Pancreas (tissue), 10 donors: Measurements from ENCODE around the gene OSBPL3. TPM values are rescaled to one million over a fixed set of nuclear protein-coding genes. Genes with fewer than 3 reads are reported as not detected.

Experiments
- ATAC-seq, 4 donors: fragments of 200-7000 bp; cut with Tn5 transposase; one replicate each; pipeline versions ENCODE4 v1.8.0 to v1.9.1; 2020; ENCODE audit warnings: mild to moderate bottlenecking in 4 of 4, moderate library complexity in 4 of 4
- DNase-seq, 6 donors: peaks; one replicate each; pipeline ENCODE4 v3.0.0-alpha.2; 2020
- FAIRE-seq: peaks from 2 replicates; lab custom pipeline; 2012; peaks lifted over from hg19 to GRCh38; lab: Jason Lieb, UNC
- H3K27ac ChIP-seq, 4 donors: fragments of 200-600 bp; sonication (generic); 1 replicate in 3 of 4; 2 replicates in 1 of 4; pipeline versions ENCODE4 v1.5.0 to v1.8.0; 2020
- H3K27me3 ChIP-seq, 4 donors: fragments of 200-600 bp; one replicate each; pipeline ENCODE4 v1.8.0; 2021
- H3K36me3 ChIP-seq, 3 donors: fragments of 200-600 bp; sonication (generic) in 1 of 3; one replicate each; pipeline versions ENCODE4 v1.5.0 to v1.8.0; 2020 to 2021
- H3K4me1 ChIP-seq, 3 donors: fragments of 200-600 bp; one replicate each; pipeline ENCODE4 v1.8.0; 2021
- H3K4me3 ChIP-seq, 4 donors: fragments of 200-600 bp; sonication (generic) in 2 of 4; one replicate each; pipeline versions ENCODE4 v1.5.0 to v1.8.0; 2020 to 2021
- H3K9me3 ChIP-seq, 4 donors: fragments of 200-600 bp; one replicate each; pipeline ENCODE4 v1.8.0; 2021
- CTCF ChIP-seq, 4 donors: fragments of 200-600 bp; sonication (generic) in 3 of 4; IDR thresholded peaks; one replicate each; pipeline versions ENCODE4 v1.5.0 to v1.8.0; 2021; ENCODE audit warnings: antibody characterized with exemption in 4 of 4
- WGBS, 2 donors: extraction: QIAGEN DNeasy Blood & Tissue Kit; methylation state at CpG; one replicate each; pipeline ENCODE4 v1.1.7; 2013; 5-methylcytosine and 5-hydroxymethylcytosine counted together
- intact Hi-C, 3 donors: fragments of 100-400 bp; cut with DNase I; formaldehyde crosslinking; loops; one replicate each; pipeline versions ENCODE4 v1.11.1 to v1.14.2; 2022
- polyA plus RNA-seq, 2 donors: library from polyadenylated mRNA; stranded (reverse); fragments of 200-250 nt; gene quantifications; one replicate each; pipeline ENCODE4 v1.2.3, GENCODE V29; 2013
- total RNA-seq, 6 donors: library from RNA; stranded (reverse); fragmentation: NEBNext Ultra II Directional in 4 of 6; extraction: Animal tissue kit (Norgen Biotek cat#: 25700) in 4 of 6; gene quantifications; one replicate each; pipeline versions ENCODE4 v1.2.1 to v1.2.4, GENCODE V29; 2021 to 2023
- donor health status: healthy with polysubstance abuse.
- donor health status: DM: no; HTN: no; CAD: no; lungs with moderate emphysema.
- donor health status: DM: no; HTN: no; CAD: no.
- donor health status: control.
- donor health status: control.
- donor health status: Bipolar disorder and iron deficiency.
- donor health status: DM: yes; HTN: yes; CAD: no.
- donor health status: DM: no; HTN: no; CAD: no.
- donor health status: DM: no; HTN: no; CAD: no.
- donor health status: DM: yes; HTN: yes; CAD: no.

OSBPL3 gene
- total and polyA plus RNA-seq, 8 donors: 1.5 to 9.5 (median 3.9) TPM

DNA sequence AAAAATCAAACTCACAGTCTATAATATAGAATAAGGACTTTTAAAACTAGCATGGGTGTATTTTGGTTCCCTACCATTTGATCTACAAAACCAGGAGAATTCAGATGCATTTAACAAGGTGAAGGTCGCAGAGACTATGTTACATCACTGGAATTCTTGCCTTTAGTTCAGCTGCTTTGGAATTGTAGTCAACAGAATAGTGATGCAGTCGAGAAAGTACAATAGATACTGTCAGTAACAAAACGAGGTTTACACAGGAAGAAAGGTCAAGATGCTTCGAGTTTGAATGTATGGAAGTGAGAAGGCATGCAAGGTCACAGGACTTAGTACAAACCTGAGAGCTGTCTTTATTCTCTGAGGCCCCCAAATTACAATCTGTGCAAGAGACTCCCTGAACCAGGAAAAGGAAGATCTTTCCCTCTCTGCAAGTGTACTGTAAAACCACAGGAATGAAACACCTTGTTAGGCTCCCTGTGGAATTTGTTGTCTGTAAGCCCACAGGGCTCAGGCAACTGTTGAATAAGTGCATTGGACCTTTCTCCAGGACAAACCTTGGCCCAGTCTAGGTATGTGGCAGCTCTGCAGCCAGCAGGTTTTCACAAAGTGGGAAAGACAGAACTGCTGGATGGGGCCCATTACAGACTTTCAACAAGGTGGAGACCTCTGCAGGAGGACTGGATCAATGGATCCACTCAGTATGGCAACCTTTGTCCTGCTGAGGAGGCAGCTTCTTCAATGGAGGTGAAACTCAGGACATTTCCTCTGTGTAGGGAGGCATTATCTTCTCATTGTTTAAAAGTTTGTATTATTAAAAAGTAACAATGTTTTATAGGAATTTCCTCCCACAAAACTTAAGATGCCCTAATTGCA lies 121.6 kb downstream of the OSBPL3 start:
- Histone ChIP-seq H3K4me1 (no peaks in the 10 kb centered on the region), H3K36me3 (no peaks in the 10 kb centered on the region), H3K27ac (no peak overlapping the region), H3K9me3 (no peaks in the 10 kb centered on the region), H3K27me3 (no peaks in the 10 kb centered on the region), H3K4me3 (no peak overlapping the region)
- intact Hi-C loops: no loop called here
- TF ChIP-seq CTCF (IDR thresholded peaks at IDR 0.05): no peak
- ATAC-seq (no peak), FAIRE-seq (no peak), DNase-seq (no peak)
- WGBS, 2 donors: 74 to 78% methylated on average over 4 of the region's 4 CpGs

GRCh38 chr7:24857623-24858022 lies 122.4 kb downstream of the OSBPL3 start:
- intact Hi-C loops: no loop called here
- Histone ChIP-seq H3K9me3 (no peaks in the 10 kb centered on the region), H3K4me1 (no peaks in the 10 kb centered on the region), H3K27ac (no peak overlapping the region), H3K27me3 (no peaks in the 10 kb centered on the region), H3K4me3 (no peak overlapping the region), H3K36me3 (no peaks in the 10 kb centered on the region)
- DNase-seq (no peak), ATAC-seq (no peak), FAIRE-seq (no peak)
- no peak for TF ChIP-seq CTCF (IDR thresholded peaks at IDR 0.05)

DNA sequence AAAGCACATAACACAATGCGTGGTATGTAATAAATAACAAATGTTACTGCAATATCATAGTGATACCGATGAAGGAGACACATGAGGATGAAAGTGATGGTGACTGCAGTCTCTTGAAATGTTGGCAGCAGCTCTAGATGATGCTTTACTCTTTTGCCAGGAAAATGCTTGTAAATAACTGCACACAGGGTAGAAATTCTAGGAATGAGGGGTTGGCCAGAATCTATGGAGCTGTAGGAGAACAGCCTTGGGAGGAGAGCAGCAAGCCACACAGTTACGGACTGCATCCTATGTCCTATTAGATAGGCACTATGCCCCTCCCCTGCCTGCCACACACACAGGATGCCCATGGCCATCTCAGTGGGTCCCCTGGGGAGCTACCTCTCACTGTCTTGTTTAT lies 125.1 kb downstream of the OSBPL3 start:
- WGBS, 2 donors: 93 to 95% methylated on average over 3 of the region's 3 CpGs
- Histone ChIP-seq H3K27me3 (no peaks in the 10 kb centered on the region), H3K9me3 (no peaks in the 10 kb centered on the region), H3K27ac (no peak overlapping the region), H3K4me1 (no peaks in the 10 kb centered on the region), H3K36me3 (no peaks in the 10 kb centered on the region), H3K4me3 (no peak overlapping the region)
- ATAC-seq: no peak
- FAIRE-seq: no peak
- no peak for TF ChIP-seq CTCF (IDR thresholded peaks at IDR 0.05)
- no peak for DNase-seq
- intact Hi-C loops: no loop called here

- Histone ChIP-seq H3K9me3 (no peaks in the 10 kb centered on the region), H3K4me3 (no peak overlapping the region), H3K36me3 (no peaks in the 10 kb centered on the region), H3K4me1 (no peaks in the 10 kb centered on the region), H3K27me3 (no peaks in the 10 kb centered on the region), H3K27ac (no peak overlapping the region)
- intact Hi-C loops: no loop called here
- no peak for TF ChIP-seq CTCF (IDR thresholded peaks at IDR 0.05)
- no peak for ATAC-seq
- no peak for FAIRE-seq
- no peak for DNase-seq
Measured at GRCh38 chr7:24851786-24852185, 128.2 kb downstream of the OSBPL3 start.

DNA sequence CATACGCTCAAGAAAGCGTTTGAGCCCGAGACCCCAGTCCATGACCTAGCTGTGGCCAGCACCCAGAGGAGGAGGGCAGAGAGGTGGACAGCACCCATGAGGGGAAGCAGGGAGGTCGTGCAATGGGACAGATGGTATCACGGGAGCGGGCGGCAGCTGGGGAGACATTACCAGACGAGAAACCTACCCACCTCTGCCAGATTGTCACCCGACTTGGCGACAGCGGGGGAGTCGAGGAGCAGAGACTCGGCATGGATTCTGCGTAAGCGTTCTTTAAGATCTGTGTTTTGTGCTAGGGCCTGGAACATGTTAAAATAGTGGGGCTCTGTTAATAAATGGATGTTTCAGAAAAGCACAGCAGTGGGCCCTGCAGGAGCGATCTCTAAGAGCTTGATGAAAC lies 131.1 kb downstream of the OSBPL3 start:
- no peak for FAIRE-seq
- H3K4me1 ChIP-seq: no peaks in the 10 kb centered on the region
- no peak overlapping the region for H3K4me3 ChIP-seq
- no peaks in the 10 kb centered on the region for H3K9me3 ChIP-seq
- intact Hi-C loops: no loop called here
- TF ChIP-seq CTCF (IDR thresholded peaks at IDR 0.05): no peak
- H3K36me3 ChIP-seq: no peaks in the 10 kb centered on the region
- DNase-seq: no peak
- WGBS, 2 donors: 94 to 97% methylated on average over 16 of the region's 16 CpGs
- H3K27me3 ChIP-seq: no peaks in the 10 kb centered on the region
- no peak overlapping the region for H3K27ac ChIP-seq
- ATAC-seq: no peak
